Measurements from ENCODE around the gene POTEH.
"Not testable (repeated sequence)": the region's sequence is repeated elsewhere in the genome, so short reads cannot be mapped to it uniquely, and the experiment has no call there.

The POTEH gene

DNA sequence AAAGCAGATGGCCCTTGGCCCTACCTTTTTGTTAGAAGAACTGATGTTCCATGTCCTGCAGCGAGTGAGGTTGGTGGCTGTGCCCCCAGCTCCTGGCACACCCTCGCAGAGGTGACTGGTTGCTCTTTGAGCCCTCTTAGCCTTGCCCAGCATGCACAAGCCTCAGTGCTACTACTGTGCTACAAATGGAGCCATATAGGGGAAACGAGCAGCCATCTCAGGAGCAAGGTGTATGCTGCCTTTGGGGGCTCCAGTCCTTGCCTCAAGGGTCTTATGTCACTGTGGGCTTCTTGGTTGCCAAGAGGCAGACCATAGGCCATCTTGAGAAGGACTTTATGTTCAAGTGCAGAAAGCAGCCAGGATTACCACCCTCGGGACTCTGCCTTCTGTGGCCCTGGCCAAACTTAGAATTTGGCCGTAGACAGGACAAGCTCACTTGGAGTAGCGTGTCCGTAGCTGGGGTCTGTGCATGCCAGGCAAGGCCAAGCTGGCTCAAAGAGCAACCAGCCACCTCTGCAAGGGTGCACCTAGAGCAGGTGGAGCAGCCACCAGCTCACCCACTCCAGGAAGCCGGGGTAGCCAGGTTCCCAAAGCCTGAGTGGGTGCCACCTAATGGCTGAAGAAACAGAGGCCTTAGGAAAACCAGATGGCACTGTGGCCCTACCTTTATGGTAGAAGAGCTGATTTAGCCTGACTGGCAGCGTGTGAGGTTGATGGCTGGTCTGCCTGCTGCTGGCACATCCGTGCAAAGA lies 48.5 kb downstream of the POTEH start:
- DNase-seq (ENCODE audit: low spot score) = not testable (repeated sequence)

DNA sequence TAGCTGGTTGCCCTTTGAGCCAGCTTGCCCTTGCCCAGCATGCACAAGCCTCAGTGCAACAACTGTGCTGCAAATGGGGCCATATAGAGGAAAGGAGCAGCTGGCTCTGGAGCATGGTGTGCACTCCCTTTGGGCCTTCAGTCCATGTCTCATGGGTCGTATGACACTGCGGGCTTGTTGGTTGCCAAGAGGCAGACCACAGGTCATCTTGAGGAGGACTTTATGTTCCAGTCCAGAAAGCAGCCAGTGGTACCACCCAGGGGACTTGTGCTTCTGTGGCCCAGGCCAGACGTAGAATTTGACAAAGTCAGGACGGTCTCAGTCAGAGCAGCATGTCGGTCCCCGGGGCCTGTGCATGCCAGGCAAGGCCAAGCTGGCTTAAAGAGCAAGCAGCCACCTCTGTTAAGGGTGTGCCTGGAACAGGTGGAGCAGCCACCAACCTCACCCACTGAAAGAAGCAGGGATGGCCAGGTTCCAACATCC lies 49.1 kb downstream of the POTEH start:
- DNase-seq (ENCODE audit: low spot score) = not testable (repeated sequence)

DNA sequence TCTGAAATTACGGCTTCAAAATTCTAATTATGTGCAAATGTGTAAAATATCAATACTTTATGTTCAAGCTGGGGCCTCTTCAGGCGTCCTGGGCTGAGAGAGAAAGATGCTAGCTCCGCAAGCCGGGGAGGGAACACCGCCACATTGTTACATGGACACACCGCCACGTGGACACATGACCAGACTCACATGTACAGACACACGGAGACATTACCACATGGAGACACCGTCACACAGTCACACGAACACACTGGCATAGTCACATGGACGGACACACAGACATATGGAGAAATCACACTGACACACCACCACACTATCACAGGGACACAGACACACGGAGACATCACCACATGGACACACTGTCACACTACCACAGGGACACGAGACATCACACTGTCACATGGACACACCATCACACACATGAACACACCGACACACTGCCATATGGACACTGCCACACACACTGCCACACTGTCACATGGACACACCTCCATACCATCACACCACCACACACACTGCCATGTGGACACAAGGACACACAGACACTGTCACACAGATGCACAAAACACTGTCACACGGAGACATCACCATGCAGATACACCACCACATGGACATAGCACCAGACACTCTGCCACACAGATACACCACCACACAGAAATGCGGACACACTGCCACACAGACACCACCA lies 58.0 kb downstream of the POTEH start:
- not testable (repeated sequence) for DNase-seq (ENCODE audit: low spot score)

DNA sequence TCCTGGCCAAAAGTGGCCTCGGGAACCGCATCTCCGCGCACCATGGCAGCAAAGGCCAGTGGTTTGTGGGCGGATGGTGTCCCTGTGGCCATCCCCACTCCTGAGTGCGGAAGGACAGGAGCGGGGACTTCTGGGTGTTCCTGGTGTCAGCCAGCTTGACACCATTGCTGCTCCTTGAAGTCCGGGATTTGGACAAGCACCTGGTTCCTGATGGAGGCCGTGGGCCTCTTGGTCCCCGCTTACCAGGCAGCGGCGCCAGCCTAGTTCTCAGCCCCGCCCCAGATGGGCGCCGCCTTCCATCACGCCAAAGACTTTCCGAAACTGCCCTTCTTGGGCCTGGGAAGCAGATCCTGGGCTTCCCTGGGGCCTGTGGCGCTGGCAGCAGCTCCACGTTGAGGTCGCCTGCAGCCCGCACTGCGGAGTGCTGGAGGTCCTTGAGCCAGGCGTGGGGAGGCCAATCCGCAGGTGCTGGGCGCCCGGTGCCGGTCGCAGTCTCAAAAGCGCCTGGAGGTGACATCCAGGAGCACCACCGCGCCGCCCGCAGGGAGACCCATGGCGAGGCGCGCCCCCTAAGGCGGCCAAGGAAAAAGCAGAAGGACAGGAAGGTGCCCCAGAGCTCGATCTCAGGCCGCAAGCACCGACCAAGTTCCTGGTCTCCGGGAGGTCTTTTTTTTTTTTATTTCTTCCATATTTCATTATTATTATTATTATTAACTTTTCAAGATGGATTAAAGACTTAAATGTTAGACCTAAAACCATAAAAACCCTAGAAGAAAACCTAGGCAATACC lies 59.5 kb downstream of the POTEH start:
- not testable (repeated sequence) for DNase-seq (ENCODE audit: low spot score)

DNA sequence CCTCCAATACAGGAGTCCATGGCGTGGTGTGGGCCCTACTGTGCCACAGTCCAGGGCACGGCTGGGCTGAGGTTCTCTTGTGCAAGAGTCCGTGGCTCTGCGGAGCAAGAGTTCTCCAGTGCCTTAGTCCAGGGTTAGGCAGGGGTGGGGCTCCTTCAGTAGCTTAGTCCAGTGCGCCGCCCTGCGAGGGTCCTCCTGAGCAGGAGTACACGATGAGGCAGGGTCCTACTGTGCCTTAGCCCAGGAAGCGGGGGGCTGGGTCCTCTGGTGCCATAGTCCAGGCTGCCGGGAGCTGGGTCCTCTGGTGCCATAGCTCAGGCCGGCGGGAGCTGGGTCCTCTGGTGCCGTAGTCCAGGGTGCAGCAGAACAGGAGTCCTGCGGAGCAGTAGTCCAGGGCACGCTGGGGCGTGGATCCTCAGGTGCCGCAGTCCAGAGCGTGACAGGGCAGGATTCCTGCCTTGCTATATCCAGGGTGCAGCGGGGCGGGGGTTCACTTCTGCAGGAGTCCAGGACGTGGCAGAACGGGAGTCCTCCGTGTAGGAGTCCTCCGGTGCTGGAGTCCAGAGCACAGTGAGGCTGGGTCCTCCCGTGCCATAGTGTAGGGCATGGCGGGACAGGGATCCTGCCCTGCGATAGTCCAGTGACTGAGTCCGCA lies 69.7 kb downstream of the POTEH start:
- not testable (repeated sequence) for DNase-seq (ENCODE audit: low spot score)

DNA sequence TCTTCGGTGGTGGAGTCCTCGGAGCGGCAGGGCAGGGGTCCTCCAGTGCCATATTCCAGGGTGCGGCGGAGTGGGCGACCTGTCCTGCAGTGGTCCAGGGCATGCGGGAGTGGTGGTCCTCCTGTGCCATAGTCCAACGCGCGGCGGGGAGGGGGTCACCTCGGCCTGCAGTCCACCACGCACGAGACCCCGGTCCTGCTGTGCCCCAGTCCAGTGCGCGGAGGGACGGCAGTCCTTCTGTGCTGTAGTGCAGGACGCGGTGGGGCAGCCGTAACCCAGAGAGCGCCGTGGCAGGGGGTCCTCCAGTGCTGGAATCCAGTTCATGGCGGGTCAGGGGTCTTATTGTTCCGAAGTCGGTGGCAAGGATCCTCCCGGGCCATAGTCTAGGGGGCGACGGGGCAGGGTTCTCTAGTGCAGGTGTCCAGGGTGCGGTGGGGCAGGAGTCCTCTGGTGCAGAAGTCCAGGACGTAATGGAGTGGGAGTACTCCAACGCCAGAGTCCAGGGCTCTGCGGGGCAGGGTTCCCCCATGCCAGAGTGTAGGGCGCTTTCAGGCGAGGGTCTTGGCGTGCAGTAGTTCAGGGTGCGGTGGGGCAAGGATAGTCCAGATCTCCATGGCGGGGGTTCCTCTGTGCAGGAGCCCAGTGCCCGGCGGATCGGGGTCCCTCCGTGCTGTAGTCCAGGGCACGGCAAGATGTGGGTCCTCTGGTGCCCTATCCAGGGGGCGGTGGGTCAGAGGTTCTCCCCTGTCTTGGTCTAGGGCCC lies 70.7 kb downstream of the POTEH start:
- DNase-seq (ENCODE audit: low spot score) = not testable (repeated sequence)

DNA sequence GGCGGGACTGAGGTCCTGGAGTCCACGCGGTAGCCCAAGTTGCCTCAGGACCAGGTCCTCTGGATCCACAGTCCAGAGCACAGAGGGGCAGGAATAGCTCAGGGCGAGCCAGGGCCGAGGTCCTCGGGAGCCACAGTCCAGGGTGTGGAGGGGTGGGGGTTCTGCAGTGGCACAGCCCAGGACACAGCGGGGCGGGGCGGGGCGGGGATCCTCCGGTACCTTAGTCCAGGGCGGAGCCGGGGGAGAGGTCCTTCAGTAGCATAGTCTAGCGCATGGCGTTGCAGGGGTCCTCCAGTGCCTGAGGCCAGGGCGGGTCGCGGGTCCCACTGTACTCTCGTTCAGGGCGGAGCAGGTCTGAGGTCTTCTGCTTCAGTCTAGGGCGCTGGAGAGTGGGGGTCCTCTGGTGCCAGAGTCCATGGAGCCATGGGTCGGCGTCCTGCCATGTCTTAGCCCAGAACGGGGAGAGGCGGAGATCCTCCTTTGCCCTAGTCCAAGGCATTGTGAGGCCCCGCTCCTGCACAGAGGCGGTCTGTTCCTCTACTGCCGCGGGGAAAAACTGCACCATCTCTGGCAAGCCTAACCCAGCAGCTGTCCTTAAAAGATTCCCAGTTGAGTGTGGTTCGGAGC lies 71.4 kb downstream of the POTEH start:
- not testable (repeated sequence) for DNase-seq (ENCODE audit: low spot score)

DNA sequence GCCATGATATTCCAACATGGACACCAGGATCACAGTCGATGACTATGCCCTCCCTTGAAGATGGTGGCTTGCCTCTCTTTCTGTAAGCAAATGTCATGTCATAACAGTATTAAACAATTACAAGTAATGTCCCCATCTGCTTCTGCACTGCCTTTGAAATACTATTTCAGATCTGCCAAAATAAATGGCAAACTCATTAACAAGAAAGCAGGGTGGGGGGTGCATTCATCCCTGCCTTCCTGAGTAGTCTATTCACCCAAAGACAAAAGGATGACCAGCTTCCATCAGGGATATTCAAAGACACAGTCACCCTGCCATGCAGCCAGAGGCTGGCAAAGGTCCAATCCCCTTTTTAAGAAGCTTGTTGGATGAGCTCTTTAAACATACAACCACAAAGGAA lies 73.7 kb downstream of the POTEH start:
- not testable (repeated sequence) for DNase-seq (ENCODE audit: low spot score)
